HG02623 (cell line): ENCODE measurements around the gene GPR39.

Experiments used
- ATAC-seq: cut with Tn5 transposase; IDR thresholded peaks from one replicate; pipeline ENCODE4 v1.9.1; 2021; ENCODE audit warnings: moderate library complexity; ENCODE audit not compliant: unreplicated experiment

The GPR39 gene

GRCh38 chr2:132636346-132636745 is 219.7 kb downstream of the GPR39 start:
- no peak for ATAC-seq

GRCh38 chr2:132638313-132639040 is 221.9 kb downstream of the GPR39 start:
- ATAC-seq: no peak

- ATAC-seq: no peak
Observed at GRCh38 chr2:132640116-132640515, 223.5 kb downstream of the GPR39 start.

GRCh38 chr2:132641819-132642218 is 225.2 kb downstream of the GPR39 start:
- no peak for ATAC-seq

- ATAC-seq: no peak
Observed at GRCh38 chr2:132642415-132642814, 225.8 kb downstream of the GPR39 start.

- ATAC-seq: no peak
Observed at GRCh38 chr2:132645176-132645575, 228.6 kb downstream of the GPR39 start.

GRCh38 chr2:132645722-132646539 is 229.3 kb downstream of the GPR39 start:
- ATAC-seq: no peak

- ATAC-seq: no peak
Observed at GRCh38 chr2:132646540-132647108, 230.0 kb downstream of the GPR39 start.

GRCh38 chr2:132651115-132652045 is 234.8 kb downstream of the GPR39 start:
- no peak for ATAC-seq

GRCh38 chr2:132652474-132652873 is 235.9 kb downstream of the GPR39 start:
- no peak for ATAC-seq

GRCh38 chr2:132654335-132654734 is 237.7 kb downstream of the GPR39 start:
- no peak for ATAC-seq

- no peak for ATAC-seq
Observed at GRCh38 chr2:132654968-132655367, 238.4 kb downstream of the GPR39 start.

GRCh38 chr2:132656266-132656975 is 239.8 kb downstream of the GPR39 start:
- ATAC-seq: no peak

GRCh38 chr2:132659331-132659730 is 242.7 kb downstream of the GPR39 start:
- ATAC-seq: no peak

- ATAC-seq: no peak
Observed at GRCh38 chr2:132662732-132663131, 246.1 kb downstream of the GPR39 start.

GRCh38 chr2:132664096-132664495 is 247.5 kb downstream of the GPR39 start:
- no peak for ATAC-seq

- ATAC-seq: no peak
Observed at GRCh38 chr2:132665401-132666140, 249.0 kb downstream of the GPR39 start.

- no peak for ATAC-seq
Observed at GRCh38 chr2:132667706-132668105, 251.1 kb downstream of the GPR39 start.

- ATAC-seq: no peak
Observed at GRCh38 chr2:132668189-132668823, 251.7 kb downstream of the GPR39 start.
